ENCODE data around the gene PKNOX2.

PKNOX2 gene, protein sequence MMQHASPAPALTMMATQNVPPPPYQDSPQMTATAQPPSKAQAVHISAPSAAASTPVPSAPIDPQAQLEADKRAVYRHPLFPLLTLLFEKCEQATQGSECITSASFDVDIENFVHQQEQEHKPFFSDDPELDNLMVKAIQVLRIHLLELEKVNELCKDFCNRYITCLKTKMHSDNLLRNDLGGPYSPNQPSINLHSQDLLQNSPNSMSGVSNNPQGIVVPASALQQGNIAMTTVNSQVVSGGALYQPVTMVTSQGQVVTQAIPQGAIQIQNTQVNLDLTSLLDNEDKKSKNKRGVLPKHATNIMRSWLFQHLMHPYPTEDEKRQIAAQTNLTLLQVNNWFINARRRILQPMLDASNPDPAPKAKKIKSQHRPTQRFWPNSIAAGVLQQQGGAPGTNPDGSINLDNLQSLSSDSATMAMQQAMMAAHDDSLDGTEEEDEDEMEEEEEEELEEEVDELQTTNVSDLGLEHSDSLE

DNA sequence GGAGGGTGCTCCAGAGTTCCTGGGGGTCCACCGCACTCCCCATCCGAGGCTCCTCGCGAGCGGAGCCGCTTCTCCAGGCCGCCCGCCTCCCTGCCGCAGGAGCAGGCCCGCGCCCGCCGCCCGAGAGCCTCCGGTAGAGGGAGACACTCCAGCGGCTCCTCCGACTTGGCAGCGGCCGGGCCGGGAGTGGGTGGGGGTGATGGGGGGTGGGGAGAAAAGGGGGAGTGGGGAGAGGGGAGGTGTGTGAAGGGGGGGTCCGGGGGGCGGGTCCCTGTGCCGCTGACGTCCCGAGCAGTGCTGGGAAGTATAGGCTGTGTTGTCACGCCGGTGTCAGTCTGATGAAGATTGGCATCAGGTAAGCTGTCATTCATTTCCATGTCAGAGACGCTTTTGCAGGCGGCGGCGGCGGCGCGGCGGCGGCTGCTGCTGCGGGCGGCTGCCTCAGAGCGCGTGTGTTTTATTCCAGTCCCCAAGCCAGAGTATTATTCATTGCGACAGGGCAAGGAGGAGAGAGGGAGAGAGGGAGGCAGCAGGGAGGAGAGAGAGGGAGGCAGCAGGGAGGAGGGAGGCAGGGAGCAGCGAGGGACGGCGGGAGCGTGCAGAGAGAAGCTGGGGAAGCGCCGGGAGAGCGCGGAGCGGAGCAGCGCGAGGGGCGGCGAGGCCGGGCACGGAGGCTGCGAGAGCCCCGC is at the start of gene PKNOX2:
Gene PKNOX2 (plus strand): TSS at position 330 of the 689 bp plus-strand sequence. CDS start 186,555 bp downstream, outside the sequence.
- peak in 3 of 4 experiments; percentile 13 to 57 (median 33) for DNase-seq

DNA sequence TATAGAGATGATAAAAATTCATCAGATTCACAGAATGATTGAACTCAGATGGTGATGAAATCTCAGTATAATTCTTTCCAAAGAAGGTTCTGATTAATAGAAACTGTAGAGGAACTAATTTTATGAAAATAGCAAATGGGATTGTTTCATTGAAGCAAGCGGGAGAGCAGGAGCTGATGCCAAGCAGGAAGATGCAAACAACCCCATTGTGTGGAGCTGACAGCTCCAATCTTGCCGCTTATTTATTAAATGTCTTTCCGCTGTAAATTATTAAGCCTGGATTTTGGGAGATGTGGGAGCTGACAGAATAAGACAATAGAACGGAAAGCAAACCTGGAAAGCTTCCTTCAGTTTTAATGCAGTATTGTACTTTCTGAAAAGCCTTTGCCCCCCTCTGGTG is 47.1 kb upstream of the PKNOX2 start:
- no peak for DNase-seq

DNA sequence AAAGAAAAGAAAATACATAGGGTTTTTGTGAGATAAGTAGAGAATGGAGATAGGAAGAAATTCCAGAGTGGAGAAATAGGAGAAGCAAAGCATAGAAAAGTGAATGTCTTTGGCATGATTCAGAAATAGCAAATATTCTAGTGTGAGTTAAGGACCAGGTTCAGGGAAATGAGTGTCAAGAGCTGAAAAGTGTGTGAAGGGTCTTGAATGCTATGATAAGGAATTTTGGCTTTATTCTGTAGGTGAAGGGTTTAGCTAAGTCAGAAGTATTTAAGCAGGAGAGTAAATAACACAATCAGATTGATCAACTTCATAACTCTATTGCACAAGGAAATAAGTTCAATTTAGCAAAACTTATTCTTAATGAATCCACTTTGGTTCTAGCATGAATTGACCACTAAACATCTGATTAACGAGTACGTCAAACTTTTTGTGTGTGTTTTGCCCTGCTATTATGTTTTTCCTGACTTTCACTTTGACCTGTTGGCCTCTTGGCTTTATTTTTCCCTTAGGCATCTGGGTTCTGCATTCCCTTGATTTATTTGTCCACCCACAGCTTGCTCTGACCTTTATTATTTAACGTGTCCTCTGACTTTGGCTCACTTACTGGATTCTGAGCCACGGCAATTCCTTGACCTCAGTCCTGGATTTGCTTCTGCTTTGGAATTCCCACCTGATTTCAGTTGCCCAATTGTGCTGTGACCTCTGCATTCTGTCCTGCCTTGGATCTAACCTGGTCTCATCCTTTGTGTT is 41.2 kb upstream of the PKNOX2 start:
- DNase-seq, result no peak

DNA sequence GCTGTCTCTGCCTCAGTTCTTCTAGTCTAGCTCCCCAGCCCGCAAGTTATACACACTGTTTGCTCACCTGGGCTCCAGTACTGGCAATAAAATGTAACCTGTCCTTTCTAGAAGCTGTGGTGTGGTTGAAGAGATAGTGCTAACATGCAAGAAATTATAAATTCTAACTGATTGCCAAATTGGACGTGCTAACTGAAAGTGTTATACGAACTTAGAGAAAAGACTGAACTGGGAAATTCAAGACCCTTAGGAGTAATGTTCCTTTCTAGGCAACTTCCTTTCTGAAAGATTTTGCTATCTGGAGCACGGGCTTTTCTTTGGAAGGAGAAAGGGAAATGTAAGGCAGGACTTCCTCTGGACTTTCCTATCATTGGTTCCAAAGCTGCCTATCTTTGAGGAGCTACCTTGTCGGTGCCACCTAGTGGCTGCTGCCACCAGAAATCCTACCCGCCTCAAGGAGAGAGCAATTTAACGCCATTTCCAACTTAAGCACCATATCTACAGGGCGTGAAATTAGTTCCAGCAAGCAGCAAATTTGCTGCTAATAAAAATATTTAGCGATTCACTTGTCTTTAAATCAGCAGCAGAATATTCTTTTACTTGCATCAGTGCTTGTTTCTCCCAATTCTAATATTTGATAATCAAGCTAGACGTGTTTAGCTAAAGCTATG is 40.5 kb upstream of the PKNOX2 start:
- DNase-seq, result peak in 1 of 4 experiments; percentile 16

DNA sequence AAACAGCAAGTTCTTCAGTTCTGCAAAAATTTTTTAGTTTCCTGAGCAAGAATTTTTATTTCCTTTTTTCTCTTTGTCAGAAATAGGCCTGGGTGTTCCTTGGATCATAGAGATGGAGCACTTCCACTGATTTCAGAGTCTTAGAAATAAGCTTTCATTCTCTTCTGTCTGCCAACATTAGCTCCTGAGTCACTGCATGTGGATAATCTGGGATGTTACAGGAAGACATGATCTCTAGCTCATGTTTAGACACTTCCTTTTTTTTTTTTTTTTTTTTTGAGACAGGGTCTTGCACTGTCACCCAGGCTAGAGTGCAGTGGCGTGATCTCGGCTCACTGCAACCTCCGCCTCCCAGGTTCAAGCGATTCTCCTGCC is 39.9 kb upstream of the PKNOX2 start:
- no peak for DNase-seq

DNA sequence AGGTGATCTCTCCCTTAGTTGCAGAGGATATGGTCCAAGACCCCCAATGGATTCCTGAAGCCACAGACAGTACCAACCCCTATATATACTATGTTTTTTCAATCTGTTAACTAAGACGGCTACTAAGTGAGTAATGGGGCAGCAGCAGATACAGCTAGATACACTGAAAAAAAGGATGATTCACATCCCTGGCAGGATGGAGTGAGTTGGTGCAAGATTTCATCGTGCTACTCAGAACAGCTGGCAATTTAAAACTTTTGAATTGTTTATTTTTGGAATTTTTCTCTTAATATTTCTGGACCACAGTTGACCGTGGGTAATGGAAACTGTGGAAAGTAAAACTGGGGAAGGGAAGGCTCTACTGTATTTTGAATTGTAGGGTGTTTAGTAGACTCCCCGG is 36.1 kb upstream of the PKNOX2 start:
- DNase-seq, result no peak

DNA sequence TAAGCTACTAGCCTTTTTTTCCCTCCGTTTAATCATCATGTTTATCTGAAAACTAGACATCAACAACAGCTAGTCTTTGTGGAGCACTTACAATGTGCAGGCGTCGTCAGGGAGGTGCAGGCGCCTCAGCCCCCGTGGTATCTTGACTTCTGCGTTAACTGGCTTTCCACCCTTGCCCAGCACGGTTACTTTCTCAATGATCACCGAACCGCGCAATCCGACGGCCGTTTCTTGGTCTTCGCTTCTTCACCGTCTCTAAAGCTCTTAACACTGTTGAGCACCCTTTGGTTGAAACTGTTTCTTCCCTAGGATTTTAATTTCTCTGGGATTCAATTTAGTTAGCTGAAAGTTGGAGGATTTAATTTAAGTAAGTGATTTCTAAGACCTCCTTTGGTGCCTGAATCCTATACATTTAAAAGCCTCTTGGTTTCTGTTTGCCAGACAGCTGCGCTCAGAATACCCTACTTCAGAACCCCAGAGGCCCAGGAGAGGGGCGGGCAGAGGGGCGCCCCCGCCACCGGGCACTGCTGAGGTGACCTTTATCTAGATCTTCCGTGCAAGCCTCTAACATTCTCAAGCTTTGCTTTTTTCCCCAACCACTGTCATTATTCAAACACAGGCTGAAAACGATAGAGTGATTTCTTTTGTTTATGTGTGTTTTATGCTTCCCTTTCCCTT is 35.1 kb upstream of the PKNOX2 start:
- DNase-seq, result no peak

DNA sequence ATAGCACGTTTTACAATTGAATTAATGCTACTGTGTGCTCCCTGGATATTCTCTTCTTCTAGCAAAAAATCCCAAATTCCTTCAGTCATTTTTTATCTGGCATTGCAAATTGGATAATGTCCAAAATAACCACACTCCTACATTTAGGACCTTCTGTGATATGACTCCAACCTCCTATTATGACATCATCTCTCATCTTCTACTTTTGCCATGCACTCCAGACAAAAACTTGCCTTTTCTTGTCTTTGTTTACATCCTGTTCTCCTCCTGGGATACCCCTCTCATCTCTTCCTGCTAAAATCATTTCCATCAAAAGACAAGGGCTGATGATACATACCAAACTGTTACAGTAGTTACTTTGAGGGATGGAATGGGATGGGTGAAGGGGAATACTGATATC is 32.5 kb upstream of the PKNOX2 start:
- no peak for DNase-seq

DNA sequence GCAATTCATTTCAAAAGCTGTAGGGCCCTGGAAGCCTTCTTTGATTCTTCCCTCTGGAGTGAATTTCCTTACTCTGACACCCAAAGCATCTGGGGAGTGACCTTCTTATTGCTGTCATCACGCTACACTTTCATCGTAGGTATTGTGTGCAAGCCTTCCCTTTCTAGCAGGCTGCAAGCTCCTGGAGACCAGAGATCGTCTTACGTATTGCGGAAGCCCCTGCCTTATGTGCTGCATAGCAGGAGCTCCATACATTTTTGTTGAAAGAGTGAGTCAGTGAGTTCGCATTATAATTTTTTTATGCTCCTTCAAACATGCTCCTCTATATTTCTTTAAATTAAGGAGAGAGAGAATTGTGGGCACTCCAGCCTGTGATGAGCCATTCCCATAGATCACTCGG is 32.0 kb upstream of the PKNOX2 start:
- DNase-seq, result no peak

DNA sequence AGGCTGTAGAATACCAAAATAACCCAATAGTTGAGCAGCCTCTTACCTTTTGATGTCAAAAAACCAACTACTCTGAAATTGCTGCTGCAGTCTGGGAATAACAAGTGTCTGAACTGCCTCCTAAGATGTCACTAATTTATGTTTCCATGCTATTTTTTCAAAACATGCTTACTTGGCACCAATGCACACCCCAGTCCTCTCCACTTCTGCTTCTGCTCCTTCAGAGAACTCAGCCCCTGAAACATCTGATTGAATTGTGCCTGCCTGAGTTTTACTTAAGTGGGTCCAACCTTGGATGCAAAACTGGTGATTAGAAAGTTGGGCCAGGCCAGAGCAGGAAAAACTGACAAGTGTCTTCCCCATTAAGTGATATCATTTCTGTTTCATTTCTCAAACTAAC is 28.6 kb upstream of the PKNOX2 start:
- DNase-seq, result no peak

DNA sequence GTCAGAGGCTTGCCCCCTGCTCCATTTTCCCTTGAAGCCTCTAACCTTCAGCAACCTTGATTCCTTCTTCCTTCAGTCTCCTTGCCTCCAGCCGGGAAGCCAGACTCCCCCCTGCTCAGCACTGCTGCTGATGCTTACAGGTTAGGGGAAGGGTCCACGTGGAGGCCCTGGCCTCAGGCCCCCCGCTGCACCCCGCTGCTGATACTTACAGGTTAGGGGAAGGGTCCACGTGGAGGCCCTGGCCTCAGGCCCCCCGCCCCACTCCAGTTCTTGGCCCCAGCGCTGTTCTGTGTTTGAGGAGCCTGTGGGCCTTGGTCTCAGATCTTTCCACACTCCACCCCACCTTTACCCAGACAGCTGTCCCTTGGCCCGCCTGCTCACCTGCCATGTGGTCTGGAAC is 25.6 kb upstream of the PKNOX2 start:
- no peak for DNase-seq

DNA sequence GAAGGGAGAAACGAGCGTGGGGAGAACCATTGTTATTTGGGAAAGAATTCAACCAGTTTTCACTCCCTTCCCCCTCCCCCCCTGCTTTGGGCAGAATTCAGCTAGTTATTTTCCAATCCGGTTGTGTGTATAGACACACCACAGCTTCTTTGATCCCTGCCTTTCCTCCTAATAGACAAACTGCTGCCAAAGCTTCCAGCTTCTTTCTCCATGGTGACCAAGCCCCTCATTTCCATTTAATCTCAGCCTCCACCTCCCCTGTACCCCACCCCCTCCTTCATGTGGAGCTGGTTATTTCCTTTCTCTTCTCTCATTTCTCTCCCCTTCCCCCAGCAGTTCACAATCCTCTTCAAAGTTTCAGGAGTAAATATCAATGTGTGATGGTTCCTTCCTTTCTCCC is 24.8 kb upstream of the PKNOX2 start:
- no peak for DNase-seq

DNA sequence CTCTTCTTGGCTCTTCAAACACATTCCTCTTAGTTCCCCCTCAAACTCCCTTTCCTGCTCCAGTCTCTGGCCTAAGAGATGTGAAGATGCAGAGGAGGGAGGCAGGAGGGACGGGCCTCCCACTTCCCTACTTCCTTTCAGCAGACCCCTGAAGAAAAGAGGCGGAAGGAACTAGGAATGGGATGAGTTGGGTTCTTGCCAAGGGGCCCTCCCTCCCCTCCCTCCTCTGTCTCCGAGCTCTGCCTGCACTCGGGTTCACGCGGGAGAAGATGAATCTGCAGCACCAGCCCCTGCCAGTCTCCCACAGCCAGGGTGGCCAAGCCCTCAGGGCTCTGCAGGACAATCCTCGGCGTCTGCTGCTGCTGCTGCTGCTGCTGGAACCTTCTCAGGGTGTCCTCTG is 24.3 kb upstream of the PKNOX2 start:
- DNase-seq, result no peak

DNA sequence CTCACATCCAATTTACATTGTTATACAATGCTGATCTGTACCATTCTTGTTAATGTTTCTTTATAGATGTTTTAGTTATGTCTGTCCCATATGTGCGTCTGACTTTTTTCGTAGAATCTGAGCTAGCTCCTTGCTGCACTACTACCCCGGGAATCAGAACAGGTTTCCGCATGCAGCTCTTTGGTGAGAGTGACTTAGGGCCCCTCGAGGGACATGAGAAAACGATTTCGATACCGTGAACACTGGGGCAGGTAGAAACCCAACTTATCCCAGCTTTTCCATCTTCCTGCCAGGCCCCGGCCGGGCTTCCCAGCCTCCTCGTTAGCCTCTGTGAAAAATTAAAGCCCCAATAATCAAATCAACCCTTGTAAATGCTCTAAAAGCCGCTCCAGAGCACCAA is 23.4 kb upstream of the PKNOX2 start:
- no peak for DNase-seq

DNA sequence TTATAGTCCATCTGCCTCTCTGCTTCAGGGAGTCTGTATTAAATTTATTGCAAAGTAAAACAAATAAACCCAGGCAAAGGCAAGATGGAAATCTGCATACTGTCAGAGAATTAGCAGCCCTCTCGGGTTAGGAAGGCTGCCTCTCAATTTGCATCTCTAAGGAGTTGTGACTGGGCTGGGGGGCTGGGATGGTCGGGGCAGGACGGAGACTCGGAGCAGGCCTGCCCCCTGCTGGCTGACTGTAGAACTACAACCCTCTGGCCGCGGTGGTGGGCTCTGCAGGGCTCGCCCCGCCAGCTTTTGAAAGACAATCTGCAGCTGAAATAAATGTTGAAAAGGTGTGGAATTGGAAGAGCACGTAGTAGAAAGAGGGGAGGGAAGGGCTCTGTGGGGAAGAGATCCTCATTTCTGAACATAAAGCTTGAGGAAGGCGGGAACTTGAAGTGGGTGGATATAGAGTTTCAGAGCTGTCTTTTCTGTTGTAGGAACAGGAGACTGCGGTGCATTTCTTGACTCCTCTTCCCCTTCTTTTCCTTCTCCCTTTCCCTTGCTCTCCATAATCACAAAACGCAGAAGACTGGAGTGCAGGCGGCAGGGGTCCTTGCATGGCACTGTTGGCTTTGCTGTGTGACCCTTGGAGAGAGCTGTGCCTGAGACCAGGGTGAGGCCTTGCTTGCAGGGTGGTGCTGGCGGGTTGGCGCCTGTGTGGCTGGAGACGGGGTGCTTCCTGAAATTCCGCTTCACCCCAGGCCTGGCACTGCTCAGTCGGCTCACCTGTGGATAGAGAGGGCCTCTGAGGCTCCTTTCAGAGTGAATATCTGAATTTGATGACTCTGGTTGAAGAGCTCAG is 22.6 kb upstream of the PKNOX2 start:
- DNase-seq, result peak; percentile 32 to 59 (median 49)

DNA sequence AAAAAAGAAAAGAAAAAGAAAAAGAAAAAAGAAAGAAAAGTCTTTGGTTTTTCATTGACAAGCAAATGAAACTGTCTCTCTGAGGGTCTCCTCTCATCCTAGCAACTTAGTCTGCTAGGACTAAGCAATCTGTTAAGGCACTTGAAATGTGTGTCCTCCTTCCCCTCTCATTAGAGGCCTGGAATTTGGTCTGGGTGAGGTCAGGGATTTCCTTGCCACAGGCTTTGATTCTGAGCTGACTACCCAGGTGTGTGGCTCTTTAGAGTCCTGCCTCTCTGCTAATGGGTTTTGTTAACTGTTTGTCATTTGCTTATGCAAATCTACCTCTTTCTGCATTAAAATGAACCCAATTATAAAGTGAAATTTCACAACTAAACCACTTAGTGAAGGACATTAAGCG is 18.3 kb upstream of the PKNOX2 start:
- DNase-seq, result no peak

DNA sequence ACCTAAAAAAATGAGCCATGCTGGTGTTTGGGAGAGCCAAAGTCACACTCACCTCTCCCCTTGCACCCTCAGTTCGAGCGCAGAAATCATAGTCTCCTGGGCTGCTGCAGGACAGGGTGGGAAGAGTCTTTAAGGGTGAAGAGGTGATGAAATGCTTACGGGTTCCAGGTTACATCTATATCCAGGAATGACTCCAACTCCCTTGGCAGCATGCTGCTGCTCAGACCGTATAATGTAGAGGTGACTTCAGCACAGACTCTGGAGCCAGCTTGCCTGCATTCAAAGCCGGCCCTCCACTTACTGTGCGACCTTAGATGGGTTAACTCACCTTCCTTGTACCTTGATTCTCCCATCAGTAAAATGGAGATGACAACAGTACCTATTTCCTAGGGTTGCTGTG is 17.3 kb upstream of the PKNOX2 start:
- DNase-seq, result no peak

DNA sequence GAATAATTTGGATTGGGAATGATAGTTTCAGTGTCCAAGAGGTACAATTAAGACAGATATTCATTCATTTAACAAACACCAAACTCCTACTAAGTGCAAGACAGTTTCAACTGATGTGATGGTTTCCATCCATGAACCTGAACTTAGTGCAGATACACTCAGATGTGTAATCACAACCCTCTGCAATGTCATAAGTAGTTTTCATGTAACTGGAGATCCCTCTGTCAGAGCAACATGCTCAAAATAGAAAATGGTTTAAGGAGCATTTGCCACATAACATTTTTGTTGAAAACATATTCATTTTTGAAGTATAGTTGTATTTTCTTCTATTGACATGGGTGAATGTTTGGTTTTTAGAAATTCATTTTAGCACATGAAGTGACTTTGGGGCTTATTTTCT is 16.5 kb upstream of the PKNOX2 start:
- no peak for DNase-seq

DNA sequence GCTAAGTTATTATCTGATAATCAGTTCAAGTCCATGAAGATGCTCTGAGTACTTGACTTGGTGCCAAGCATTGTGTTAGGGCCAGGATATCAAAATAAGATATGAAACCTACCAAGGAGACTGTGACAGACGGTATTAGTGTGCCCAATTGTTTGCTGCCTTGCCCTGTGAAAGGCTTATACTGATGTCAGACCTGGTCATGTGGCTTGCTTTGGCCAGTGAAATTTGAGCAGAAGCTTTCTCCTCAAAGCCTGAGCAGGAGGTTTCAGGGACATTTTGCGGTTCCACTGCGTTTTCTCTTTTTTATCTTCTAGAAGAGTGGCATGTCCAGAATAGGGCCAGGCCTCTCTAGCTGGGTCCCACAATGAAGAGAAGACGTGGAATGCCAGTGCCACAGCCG is 15.8 kb upstream of the PKNOX2 start:
- DNase-seq, result no peak

DNA sequence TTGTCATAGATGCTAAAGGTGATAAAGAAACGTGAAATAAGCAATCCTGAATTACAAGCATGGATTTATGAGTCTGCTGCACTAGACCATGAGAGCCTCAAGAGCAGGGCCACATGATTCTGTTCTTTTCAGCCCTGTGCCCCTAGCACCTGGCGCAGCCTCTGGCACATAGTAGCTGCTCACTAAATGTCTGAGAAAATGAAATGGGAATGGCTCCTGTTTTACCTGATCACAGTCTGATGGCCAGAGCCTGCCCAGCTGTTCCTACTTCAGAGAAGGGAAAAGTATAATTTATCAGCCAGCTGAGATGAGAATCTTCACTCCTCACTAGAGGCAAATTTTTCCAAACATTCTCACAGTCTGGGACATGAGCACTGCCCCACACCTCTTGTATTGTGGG is 10.7 kb upstream of the PKNOX2 start:
- no peak for DNase-seq

DNA sequence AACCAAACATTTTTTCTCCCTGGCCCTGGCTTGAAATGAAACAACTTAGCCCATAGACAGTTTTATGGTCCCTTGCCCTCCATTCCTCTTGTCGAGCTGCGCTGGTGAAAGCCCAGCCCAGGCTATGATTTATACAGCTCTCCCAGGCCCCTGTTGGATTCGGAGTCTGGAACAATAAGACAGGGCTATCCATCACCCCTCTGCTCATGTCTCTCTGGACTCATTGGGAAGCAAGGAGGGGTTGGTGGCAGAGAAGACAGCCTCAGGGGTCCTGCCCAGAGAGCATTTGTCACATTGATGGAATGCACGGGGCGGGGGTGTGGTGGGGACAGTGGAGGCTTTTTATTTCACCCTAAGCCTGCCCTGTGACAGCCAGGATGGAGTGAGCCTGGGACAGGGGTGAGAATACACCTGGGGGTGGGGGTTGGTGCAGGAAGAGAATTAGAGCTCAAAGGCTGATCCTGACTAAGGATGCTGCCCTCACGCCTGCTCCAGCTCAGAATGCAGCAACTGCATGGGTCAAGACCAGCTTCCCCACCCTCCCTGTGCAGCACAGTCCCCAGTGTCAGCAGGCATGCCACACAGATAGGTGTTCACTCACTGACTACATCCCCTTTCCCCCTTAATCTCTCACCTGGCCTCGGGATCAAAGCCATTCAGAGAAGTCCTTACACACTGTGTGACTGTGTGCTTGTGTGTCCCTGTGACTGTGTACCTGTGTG is 10.0 kb upstream of the PKNOX2 start:
- DNase-seq, result no peak

All from activated naive CD4-positive, alpha-beta T cell (primary cell).